ENCODE measurements around the gene FRYL. TPM values are rescaled to one million over a fixed set of nuclear protein-coding genes. Genes with fewer than 3 reads are reported as not detected.

Gene FRYL
- polyA plus RNA-seq, 3 donors, result 10.8 to 15.8 (median 14.4) TPM

DNA sequence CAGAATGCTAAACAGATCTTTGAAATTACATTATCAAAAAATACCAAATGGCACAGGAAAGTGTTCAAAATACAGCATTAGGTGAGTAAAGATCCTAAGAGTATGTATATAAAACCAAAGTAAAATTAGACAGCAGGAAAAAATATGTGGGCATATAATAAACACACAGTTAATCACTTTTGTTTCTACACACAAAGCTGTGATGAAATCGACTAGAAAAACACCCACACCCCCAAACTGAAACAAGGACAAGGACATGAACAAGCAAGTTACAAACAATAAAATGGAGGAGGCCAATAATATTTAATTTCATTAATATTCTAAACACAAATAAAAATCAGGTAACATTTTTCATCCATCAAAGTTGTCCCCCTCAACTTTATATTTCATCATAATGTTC is 143.2 kb downstream of the FRYL start:
- no peak overlapping the region for H2AFZ ChIP-seq (ENCODE audit: insufficient read depth, low read depth, low read length, poor library complexity, severe bottlenecking)
- Mint-ChIP-seq H3K36me3 (peaks cover 1 to 4% of the 10 kb centered on the region in 2 donors), H3K27ac (no peak overlapping the region), H3K4me3 (no peak overlapping the region), H3K4me1 (peaks cover 4% of the 10 kb centered on the region), H3K9me3 (peaks cover 0 to 3% (median 0%) of the 10 kb centered on the region in 7 donors), H3K27me3 (ENCODE audit: low read depth in 3 of 3) (no peaks in the 10 kb centered on the region)
- no peak overlapping the region for H3K4me2 ChIP-seq (replicated peaks; ENCODE audit: extremely low read depth, low read length, poor library complexity, severe bottlenecking)
- no peaks in the 10 kb centered on the region for H3K9me3 ChIP-seq (replicated peaks in 1 of 2; ENCODE audit: control insufficient read depth in 1 of 2, insufficient read depth in 1 of 2, low read length in 2 of 2)
- TF ChIP-seq, protein P1, sequence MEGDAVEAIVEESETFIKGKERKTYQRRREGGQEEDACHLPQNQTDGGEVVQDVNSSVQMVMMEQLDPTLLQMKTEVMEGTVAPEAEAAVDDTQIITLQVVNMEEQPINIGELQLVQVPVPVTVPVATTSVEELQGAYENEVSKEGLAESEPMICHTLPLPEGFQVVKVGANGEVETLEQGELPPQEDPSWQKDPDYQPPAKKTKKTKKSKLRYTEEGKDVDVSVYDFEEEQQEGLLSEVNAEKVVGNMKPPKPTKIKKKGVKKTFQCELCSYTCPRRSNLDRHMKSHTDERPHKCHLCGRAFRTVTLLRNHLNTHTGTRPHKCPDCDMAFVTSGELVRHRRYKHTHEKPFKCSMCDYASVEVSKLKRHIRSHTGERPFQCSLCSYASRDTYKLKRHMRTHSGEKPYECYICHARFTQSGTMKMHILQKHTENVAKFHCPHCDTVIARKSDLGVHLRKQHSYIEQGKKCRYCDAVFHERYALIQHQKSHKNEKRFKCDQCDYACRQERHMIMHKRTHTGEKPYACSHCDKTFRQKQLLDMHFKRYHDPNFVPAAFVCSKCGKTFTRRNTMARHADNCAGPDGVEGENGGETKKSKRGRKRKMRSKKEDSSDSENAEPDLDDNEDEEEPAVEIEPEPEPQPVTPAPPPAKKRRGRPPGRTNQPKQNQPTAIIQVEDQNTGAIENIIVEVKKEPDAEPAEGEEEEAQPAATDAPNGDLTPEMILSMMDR (IDR thresholded peaks at IDR 0.05), result no peak
- no peak overlapping the region for H3K4me3 ChIP-seq (replicated peaks in 1 of 3; ENCODE audit: low read depth in 2 of 3, low read length in 3 of 3)
- peaks cover 37% of the 10 kb centered on the region for H3K79me2 ChIP-seq (ENCODE audit: insufficient read depth, low read length)
- H3K27me3 ChIP-seq (ENCODE audit: control insufficient read depth in 2 of 2, insufficient read depth in 2 of 2, low read length in 2 of 2), result no peaks in the 10 kb centered on the region
- intact Hi-C loops (cut with micrococcal nuclease), result no loop called here
- no peak overlapping the region for H3K27ac ChIP-seq (ENCODE audit: low read depth in 1 of 2, low read length in 2 of 2)
- no CpG with 5 or more reads among the region's 1 CpG for WGBS (ENCODE audit: insufficient coverage)
- peaks cover 11 to 16% of the 10 kb centered on the region in 2 donors for H3K4me1 ChIP-seq (ENCODE audit: control insufficient read depth in 1 of 2, insufficient read depth in 2 of 2, low read length in 2 of 2)
- H3K36me3 ChIP-seq (replicated peaks in 1 of 2; ENCODE audit: control insufficient read depth in 1 of 2, insufficient read depth in 2 of 2, low read length in 2 of 2), result peaks cover 2 to 8% of the 10 kb centered on the region in 2 donors
- peaks cover 63% of the 10 kb centered on the region for H4K20me1 ChIP-seq (ENCODE audit: insufficient read depth, low read length)
- H3K9ac ChIP-seq (ENCODE audit: insufficient read depth, low read length, poor library complexity, severe bottlenecking), result no peak overlapping the region
- DNase-seq, result no peak

DNA sequence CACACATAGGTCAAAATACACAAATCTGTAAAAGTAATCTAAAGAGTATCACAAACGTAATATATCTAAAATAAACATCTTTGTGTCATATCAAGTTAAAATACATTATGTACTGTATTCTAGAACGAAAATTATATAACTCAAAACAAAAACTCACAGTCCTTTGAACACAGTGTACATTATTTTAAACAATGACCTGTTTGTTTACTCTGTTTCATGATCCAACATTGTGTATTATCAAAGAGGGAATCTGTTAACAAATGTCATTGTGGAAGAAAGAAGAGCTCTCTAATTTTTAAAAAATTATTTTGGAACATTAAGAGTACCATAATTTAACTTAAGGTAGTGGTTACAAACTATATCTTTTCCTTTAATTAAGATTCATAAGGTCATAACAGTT is 144.1 kb downstream of the FRYL start:
- Histone ChIP-seq H3K27me3 (ENCODE audit: control insufficient read depth in 2 of 2, insufficient read depth in 2 of 2, low read length in 2 of 2) (no peaks in the 10 kb centered on the region), H3K4me2 (replicated peaks; ENCODE audit: extremely low read depth, low read length, poor library complexity, severe bottlenecking) (no peak overlapping the region), H4K20me1 (ENCODE audit: insufficient read depth, low read length) (peaks cover 56% of the 10 kb centered on the region), H2AFZ (ENCODE audit: insufficient read depth, low read depth, low read length, poor library complexity, severe bottlenecking) (no peak overlapping the region), H3K4me1 (ENCODE audit: control insufficient read depth in 1 of 2, insufficient read depth in 2 of 2, low read length in 2 of 2) (peaks cover 11 to 16% of the 10 kb centered on the region in 2 donors), H3K36me3 (replicated peaks in 1 of 2; ENCODE audit: control insufficient read depth in 1 of 2, insufficient read depth in 2 of 2, low read length in 2 of 2) (peaks cover 2 to 12% of the 10 kb centered on the region in 2 donors), H3K9me3 (replicated peaks in 1 of 2; ENCODE audit: control insufficient read depth in 1 of 2, insufficient read depth in 1 of 2, low read length in 2 of 2) (no peaks in the 10 kb centered on the region), H3K79me2 (ENCODE audit: insufficient read depth, low read length) (peaks cover 30% of the 10 kb centered on the region), H3K4me3 (replicated peaks in 1 of 3; ENCODE audit: low read depth in 2 of 3, low read length in 3 of 3) (no peak overlapping the region), H3K9ac (ENCODE audit: insufficient read depth, low read length, poor library complexity, severe bottlenecking) (no peak overlapping the region), H3K27ac (ENCODE audit: low read depth in 1 of 2, low read length in 2 of 2) (no peak overlapping the region)
- peaks cover 4% of the 10 kb centered on the region for H3K4me1 Mint-ChIP-seq
- H3K27me3 Mint-ChIP-seq (ENCODE audit: low read depth in 3 of 3), result no peaks in the 10 kb centered on the region
- H3K27ac Mint-ChIP-seq, result no peak overlapping the region
- H3K4me3 Mint-ChIP-seq, result no peak overlapping the region
- no peak for DNase-seq
- TF ChIP-seq, protein P1 (IDR thresholded peaks at IDR 0.05), result no peak
- H3K36me3 Mint-ChIP-seq, result peaks cover 1 to 8% of the 10 kb centered on the region in 2 donors
- no CpG with 5 or more reads among the region's 2 CpGs for WGBS (ENCODE audit: insufficient coverage)
- intact Hi-C loops (cut with micrococcal nuclease), result no loop called here
- H3K9me3 Mint-ChIP-seq, result peaks cover 0 to 3% (median 0%) of the 10 kb centered on the region in 7 donors

Data from CD14-positive monocyte (primary cell).